ENCODE results near the gene GLCCI1.

Gene GLCCI1

DNA sequence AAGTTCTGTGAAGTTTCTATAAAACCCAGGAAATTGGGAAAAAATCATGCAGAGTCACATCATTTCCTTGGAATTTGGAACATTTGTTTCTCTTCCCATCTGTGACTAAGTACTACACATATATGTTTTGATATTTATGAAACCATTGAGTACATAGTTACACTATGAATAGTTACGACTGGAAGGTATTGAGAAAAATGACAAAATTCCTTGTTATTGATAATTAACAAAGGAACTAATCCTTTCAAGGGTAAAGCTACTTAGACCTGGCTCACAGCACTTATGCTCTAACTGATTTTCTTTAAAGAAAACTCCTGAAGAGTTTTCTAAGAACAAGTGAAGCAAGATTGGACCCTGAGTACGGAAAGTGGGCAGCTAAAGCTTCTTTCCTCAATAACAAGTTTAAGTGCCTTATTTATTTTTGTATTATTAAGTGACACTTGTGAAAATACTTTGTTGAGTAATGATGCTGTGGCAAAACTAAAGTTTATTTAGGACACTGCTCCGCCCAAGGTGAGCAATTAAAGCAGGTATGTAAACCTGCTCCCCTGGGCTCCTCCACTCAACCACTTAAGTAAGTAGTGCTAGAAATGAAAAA lies 12.0 kb upstream of the GLCCI1 start:
- DNase-seq (ENCODE audit: extremely low spot score), result no peak
- CTCF ChIA-PET, result interaction anchor here (0.9 to 1.6 kb wide), 3 partner anchors 9 to 26 kb away, joined by 3 to 4 read pairs (median 4); no protein-coding TSS in a partner anchor
- POLR2A ChIA-PET, result no interaction called here
- TF ChIP-seq, protein P1, sequence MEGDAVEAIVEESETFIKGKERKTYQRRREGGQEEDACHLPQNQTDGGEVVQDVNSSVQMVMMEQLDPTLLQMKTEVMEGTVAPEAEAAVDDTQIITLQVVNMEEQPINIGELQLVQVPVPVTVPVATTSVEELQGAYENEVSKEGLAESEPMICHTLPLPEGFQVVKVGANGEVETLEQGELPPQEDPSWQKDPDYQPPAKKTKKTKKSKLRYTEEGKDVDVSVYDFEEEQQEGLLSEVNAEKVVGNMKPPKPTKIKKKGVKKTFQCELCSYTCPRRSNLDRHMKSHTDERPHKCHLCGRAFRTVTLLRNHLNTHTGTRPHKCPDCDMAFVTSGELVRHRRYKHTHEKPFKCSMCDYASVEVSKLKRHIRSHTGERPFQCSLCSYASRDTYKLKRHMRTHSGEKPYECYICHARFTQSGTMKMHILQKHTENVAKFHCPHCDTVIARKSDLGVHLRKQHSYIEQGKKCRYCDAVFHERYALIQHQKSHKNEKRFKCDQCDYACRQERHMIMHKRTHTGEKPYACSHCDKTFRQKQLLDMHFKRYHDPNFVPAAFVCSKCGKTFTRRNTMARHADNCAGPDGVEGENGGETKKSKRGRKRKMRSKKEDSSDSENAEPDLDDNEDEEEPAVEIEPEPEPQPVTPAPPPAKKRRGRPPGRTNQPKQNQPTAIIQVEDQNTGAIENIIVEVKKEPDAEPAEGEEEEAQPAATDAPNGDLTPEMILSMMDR (IDR thresholded peaks at IDR 0.05; ENCODE audit: control extremely low read depth, extremely low read depth, low read depth, missing control alignments), result no peak

DNA sequence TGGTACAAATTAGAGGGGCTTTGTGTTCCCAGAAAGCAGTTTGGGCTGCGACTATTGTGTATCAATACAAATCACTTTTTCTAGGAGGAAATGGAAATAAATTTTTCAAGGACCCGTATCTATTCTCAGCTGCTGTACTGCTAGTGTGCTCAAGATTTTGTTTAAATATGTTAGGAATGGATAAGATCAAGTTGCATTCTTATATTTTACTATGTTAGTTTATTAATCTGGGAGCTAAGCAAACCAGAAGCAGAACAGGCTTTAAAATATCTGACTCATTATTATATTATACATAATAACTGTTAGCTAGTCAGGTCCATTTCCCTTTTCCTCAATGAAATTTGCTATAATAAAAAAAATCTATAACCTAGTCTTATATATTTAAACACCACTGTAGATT lies 11.1 kb upstream of the GLCCI1 start:
- TF ChIP-seq, protein P1 (IDR thresholded peaks at IDR 0.05; ENCODE audit: control extremely low read depth, extremely low read depth, low read depth, missing control alignments), result no peak
- ChIA-PET POLR2A (no interaction called here), CTCF (interaction anchor here (1.0 to 1.4 kb wide), 5 partner anchors 9 to 94 kb away, joined by 3 to 4 read pairs (median 3); no protein-coding TSS in a partner anchor)
- no peak for DNase-seq (ENCODE audit: extremely low spot score)

DNA sequence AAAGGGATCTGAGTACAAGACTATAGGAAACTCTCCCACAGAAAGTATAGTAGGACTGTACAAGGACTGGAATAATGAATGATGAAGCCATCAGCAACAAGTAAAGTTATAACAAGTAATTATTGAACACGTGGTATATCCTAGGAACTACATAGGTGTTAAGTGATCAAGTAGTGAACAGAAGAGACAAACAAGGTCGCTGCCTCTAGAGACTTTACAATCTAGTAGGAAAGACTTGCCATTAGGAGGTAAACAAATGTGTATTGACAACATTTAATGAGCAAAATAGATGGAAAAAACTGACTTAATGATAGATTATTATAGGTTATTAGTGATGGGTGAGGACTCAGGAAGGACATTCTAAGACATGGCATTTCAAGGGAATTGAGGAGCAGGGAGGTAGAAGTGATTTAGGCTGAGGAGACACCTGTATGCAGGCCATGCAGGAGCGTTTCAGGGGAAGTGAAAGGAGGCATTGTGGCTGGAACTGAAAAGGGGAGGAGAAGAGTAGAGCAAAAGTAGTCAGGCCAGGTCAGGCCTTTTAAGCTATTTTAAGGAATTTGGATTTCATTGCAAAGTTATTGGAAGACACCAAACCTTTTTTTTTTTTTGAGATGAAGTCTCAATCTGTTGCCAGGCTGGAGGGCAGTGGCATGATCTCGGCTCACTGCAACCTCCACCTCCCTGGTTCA lies 8.5 kb upstream of the GLCCI1 start:
- peak; percentile 49 for DNase-seq (ENCODE audit: extremely low spot score)
- TF ChIP-seq, protein P1 (IDR thresholded peaks at IDR 0.05; ENCODE audit: control extremely low read depth, extremely low read depth, low read depth, missing control alignments), result no peak
- ChIA-PET CTCF (interaction anchor here (1.1 to 1.2 kb wide), 3 partner anchors 15 to 279 kb away, joined by 3 read pairs; no protein-coding TSS in a partner anchor), POLR2A (no interaction called here)

DNA sequence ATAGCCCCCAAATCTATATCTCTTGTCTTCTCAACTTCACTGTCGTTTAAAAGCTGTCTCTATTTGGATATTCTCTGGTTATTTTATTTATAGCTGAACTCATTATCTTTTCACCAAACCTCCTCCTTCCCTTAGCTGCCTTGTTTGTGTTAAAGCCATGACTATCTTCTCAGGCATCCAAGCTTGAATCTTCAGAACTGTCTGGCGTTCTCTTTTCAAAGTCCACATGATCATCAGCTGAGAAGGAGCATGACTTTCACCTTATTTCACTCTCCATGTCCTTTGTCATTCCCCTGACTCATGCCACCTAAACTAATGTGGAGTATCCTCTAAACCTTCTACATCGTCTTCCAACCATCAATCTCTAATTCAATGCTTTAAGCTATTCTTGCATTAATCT lies 5.7 kb upstream of the GLCCI1 start:
- CTCF ChIA-PET, result interaction anchor here (1.2 to 3.1 kb wide), 5 partner anchors 10 to 282 kb away, joined by 3 to 13 read pairs (median 4); no protein-coding TSS in a partner anchor
- TF ChIP-seq, protein P1 (IDR thresholded peaks at IDR 0.05; ENCODE audit: control extremely low read depth, extremely low read depth, low read depth, missing control alignments), result no peak
- no peak for DNase-seq (ENCODE audit: extremely low spot score)
- POLR2A ChIA-PET, result no interaction called here

DNA sequence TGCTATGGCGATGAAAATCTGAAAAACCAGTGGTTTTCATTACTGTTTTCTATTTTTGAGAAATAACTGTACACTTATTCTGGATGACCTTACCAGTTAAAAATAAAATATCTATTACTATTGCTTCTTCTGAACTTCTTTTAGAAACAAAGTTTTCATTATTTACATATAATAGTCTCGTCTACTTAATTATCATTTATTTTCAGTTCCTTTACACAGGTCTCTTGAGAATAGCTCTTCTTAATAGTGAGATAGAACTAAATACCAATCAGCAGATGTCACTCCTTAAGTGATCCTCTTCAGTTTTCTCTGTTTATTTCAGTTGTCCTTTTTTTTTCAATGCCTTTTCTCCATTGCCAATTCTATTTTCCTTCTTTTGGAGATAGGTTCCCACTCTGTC lies 4.3 kb upstream of the GLCCI1 start:
- TF ChIP-seq, protein P1 (IDR thresholded peaks at IDR 0.05; ENCODE audit: control extremely low read depth, extremely low read depth, low read depth, missing control alignments), result no peak
- ChIA-PET POLR2A (no interaction called here), CTCF (interaction anchor here (3.1 to 4.0 kb wide), 2 partner anchors 11 to 283 kb away, joined by 12 to 13 read pairs; no protein-coding TSS in a partner anchor)
- DNase-seq (ENCODE audit: extremely low spot score), result no peak

DNA sequence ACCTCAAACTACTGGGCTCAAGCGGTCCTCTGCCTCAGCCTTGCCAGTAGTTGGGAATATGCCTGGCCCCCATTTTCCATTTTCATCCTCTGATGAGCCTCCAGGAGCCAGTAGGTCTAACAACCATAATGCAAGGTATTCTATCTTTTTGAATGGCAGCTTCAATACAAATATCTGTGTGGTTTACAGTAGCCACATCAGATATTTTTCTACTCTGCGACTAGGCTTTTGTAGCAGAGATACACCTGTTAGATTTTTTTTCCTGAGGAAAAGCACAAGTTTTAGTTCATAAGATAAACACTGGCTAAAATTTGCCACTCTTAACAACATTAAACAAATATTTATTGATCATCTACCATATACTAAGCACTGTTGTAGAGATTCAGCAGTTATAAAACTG lies 3.9 kb upstream of the GLCCI1 start:
- TF ChIP-seq, protein P1 (IDR thresholded peaks at IDR 0.05; ENCODE audit: control extremely low read depth, extremely low read depth, low read depth, missing control alignments), result no peak
- ChIA-PET POLR2A (no interaction called here), CTCF (interaction anchor here (1.4 to 4.0 kb wide), 4 partner anchors 12 to 283 kb away, joined by 4 to 13 read pairs (median 12); no protein-coding TSS in a partner anchor)
- DNase-seq (ENCODE audit: extremely low spot score), result no peak
